ENCODE measurements around the gene C17orf50. TPM values are rescaled to one million over a fixed set of nuclear protein-coding genes. Genes with fewer than 3 reads are reported as not detected.

C17orf50 gene
- total RNA-seq, 1 experiment from 2014 or later, result not detected

- no peak for DNase-seq (ENCODE audit: low read depth)
Measured at GRCh38 chr17:35734396-35734795, 26.3 kb upstream of the C17orf50 start.

DNA sequence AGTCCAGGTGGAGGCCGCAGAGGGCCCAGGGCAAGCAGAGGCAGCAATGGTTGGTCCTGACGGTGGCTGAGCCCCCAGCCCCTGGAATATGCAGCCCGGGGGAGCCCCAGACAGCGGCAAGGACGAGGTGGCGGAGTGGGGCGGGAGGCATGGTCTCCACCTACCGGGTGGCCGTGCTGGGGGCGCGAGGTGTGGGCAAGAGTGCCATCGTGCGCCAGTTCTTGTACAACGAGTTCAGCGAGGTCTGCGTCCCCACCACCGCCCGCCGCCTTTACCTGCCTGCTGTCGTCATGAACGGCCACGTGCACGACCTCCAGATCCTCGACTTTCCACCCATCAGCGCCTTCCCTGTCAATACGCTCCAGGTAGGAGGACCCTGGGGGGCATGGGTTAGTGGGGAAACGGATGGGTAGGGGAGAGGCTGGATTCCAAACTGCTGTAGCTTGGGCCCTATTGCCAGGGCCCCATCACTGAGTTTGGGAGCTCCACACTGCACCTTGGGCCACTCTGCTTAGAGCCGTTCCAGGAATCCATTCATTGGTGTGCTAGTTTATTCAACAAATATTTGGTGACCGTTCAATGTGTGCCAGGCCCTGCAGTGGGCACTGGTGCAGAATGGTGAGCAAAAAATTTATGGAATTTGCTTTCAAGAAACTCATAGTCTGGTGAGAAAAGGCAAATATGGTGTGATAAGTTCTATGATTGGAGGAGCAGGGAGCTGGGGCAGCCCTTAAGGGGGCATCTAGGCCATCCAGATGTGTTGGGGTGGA is 25.5 kb upstream of the C17orf50 start:
- DNase-seq (ENCODE audit: low read depth), result no peak

GRCh38 chr17:35736236-35736635 is 24.5 kb upstream of the C17orf50 start:
- no peak for DNase-seq (ENCODE audit: low read depth)

DNA sequence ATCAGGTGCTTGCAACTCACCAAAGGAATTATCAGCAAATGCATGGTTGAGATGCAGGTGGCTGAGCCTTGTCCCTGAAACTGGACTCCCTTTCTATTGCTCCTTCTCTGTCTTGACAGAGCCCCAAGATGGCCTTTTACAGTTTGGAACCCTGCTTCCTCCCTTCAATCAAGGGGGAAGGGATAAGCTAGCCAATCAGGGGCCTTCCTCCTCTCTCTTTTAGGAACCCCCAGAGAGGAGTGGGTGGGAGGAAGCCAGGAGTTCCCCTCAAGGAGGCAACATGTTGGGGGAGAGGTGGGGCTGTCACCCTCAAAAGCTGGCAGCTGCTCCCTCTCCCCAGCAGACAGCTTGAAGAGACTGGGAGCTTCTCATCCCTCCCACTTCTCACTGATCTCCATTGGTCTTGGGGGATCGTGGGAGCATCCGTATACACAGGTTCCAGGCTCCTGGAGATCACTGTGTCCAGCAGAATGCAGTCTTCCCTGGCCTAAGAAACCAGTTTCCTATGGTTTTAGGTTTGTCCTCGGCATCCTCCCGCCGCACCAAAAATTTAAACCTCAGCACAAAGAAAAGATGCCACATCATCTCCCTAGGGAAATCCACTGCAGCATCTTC is 22.1 kb upstream of the C17orf50 start:
- DNase-seq (ENCODE audit: low read depth), result no peak

DNA sequence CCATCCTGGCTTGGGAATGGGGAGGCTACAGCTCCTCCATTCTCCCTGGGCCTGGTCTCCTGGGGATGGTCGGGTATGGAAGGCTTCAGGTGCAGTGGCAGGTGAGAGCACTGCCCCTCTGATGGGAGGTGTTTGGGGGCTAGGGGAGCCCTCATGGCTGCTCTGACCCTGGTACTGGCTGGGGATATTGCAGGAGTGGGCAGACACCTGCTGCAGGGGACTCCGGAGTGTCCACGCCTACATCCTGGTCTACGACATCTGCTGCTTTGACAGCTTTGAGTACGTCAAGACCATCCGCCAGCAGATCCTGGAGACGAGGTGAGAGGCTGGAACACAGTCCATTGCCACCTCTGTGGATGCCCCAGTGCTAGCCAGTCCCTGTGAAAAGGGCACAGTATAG is 20.5 kb upstream of the C17orf50 start:
- DNase-seq (ENCODE audit: low read depth), result no peak

- DNase-seq (ENCODE audit: low read depth), result no peak
Measured at GRCh38 chr17:35740997-35741931, 19.4 kb upstream of the C17orf50 start.

- DNase-seq (ENCODE audit: low read depth), result no peak
Measured at GRCh38 chr17:35742496-35742895, 18.2 kb upstream of the C17orf50 start.

DNA sequence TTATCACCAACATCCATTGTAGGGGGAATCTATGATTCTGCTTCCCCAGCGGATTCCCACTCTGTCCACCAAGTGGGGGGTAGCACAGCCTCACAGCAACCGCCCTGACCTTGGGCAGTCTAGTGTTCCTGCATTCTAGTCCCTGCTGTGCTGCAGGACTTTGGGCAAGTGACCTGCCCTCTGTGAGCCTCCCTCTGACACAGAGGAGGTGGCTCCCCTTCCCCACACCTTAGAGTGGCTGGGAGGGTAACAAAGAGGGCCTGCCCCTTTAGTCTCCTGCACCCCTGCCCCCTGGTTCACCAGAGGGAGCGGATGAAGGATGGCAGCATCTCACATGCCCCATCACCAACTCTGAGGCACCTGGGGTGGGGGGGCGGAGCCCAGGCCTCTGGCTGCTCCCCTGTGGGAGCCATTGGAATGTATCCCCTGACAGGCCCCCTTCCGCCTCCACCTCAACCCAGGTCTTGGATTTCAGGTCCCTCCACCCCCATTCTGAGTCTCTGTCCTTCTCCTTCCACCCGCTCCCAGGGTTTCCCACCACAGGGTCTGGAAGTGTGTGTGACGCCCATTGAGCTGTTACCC is 17.7 kb upstream of the C17orf50 start:
- DNase-seq (ENCODE audit: low read depth), result no peak

GRCh38 chr17:35743626-35744328 is 16.9 kb upstream of the C17orf50 start:
- DNase-seq (ENCODE audit: low read depth), result peak; percentile 40

GRCh38 chr17:35744830-35745229 is 15.9 kb upstream of the C17orf50 start:
- no peak for DNase-seq (ENCODE audit: low read depth)

DNA sequence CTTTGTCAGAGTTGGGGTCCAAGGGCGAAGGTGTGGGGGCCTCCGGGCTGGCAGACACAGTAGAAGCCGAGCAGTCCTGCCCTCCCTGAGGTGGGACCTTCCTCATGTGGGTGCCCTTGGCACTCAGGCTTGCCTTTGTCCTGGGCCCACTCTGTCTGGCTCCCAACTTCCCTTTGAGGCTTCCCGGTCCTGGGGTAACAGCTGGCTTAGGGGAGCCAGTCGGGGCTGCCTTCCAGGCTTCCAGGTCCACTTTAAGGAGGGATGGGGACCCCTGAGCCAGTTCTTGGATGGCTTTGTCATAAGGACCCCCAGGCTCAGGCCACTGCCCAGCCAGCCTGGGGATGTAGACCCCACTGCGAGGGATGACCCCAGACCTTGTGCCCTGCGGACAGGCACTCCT is 15.4 kb upstream of the C17orf50 start:
- DNase-seq (ENCODE audit: low read depth), result no peak

- no peak for DNase-seq (ENCODE audit: low read depth)
Measured at GRCh38 chr17:35745749-35746320, 14.9 kb upstream of the C17orf50 start.

DNA sequence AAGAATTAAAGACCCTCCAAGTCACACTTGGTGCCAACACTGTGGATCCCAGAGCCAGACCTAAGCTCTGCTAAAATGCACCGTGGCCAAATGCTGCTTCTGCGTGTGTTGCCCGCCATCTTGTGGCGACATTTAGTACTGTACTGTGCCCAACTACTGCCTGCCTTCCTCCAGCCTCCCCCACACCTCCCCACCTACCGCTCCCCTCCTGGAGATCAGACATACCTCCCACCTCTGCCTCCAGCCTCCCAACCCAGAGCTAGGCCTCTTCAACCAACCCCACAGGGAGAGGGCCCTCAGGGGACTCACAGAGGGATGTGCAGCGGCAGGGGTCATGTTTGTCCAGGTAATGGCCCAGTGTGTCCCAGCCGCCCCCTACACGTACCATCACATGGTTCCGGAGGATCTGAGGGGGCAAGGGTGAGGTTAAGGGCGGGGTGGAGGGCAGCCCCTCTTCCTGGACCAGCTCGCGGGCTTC is 13.1 kb upstream of the C17orf50 start:
- DNase-seq (ENCODE audit: low read depth), result peak; percentile 64

GRCh38 chr17:35748341-35748841 is 12.3 kb upstream of the C17orf50 start:
- peak; percentile 67 for DNase-seq (ENCODE audit: low read depth)

DNA sequence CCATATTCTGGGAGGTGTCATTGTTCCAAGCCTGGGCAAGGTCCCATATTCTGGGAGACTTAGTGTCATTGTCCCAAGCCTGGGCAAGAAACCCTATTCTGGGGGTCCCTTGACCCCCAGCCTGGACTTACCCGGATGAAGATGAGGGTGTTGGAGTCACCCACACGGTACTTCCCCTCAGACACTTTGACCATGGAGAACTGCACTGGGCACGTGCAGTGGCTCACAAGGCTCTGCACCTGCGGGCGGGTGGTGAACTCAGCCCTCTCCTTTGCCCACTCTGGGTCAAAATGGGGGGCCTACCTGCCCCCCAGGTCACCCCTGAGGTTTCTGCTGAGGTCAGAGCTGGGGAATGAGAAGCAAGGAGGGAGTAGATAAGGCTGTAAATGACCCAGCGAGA is 11.7 kb upstream of the C17orf50 start:
- no peak for DNase-seq (ENCODE audit: low read depth)

DNA sequence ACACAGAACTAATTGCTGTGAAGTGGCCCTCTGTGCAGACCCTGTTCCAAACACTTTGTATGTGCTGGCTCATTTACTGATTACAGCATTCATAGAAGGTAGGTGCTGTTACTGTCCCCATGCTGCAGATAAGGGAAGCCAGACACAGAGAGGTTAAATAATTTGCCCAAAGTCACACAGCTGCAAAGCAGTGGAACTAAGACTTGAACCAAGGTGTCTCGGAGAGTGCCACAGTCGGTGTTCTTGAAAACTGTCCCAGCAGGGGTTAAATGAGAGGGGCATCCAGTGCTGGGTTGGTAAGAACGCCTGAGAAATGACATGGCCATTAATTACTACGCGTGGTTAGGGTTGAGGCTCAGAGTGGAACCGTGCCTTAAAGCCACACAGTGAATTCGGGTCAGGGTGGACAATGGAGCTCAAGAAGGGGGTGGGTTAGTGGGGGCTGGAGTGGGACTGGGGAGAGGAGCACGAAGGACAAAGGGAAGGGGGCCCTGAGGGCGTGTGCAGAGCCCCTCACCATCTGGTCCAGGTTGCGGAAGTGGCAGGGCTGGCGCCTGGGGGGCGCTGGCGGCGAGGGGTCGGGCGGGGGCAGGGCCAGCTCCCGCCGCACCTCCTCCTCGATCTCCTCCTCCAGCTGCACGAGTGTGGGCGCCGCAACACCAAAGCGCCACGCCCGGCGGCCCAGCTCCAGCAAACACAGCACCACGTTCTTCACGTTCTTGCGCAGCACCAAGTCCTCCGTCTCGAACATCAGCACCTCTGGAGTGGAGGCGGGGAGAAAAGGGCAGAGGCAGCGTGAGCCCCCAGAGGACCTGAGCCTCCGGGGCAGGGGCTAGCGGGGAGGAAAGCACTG is 10.9 kb upstream of the C17orf50 start:
- no peak for DNase-seq (ENCODE audit: low read depth)

DNA sequence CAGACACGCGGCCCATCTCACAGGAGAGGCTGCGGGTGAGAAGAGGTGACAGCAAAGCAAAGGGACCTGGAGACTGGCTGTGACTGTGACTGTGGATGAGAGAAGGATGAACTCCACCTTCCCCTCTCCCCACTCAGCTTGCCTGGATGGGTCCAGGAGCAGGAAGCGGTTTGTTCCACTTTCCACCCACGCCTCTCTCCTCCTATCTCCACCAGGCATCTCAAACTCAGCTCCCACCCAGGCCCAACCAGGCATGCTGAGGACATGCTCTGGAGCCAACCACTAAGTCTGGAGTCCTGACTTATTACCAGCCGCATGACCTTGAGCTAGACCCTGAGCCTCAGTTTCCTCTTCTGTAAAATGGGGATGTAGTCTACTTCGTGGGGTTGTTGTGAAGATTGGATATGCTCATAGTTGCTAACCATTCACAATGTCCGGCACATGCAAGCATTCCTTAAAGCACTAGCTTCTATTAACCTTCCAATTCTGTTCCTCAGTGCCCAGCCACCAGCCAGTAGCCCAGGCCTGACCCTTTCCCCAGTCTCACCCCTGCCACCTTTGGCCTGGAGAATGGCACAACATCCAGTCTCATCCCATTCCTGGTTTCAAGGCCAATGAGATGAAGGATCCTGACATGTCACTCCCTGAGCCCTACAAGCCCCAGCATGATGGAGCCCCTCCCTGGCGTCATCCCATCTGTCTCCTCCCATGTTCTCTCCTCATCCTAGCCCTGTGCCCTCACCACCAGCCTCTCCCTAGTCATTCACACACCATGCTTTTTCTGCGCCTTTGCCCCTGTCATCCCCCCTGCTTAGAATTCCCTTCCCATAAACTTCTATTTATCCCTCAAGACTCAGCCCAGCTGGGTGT is 9.9 kb upstream of the C17orf50 start:
- DNase-seq (ENCODE audit: low read depth), result no peak

- DNase-seq (ENCODE audit: low read depth), result peak; percentile 28
Measured at GRCh38 chr17:35751541-35751940, 9.1 kb upstream of the C17orf50 start.

DNA sequence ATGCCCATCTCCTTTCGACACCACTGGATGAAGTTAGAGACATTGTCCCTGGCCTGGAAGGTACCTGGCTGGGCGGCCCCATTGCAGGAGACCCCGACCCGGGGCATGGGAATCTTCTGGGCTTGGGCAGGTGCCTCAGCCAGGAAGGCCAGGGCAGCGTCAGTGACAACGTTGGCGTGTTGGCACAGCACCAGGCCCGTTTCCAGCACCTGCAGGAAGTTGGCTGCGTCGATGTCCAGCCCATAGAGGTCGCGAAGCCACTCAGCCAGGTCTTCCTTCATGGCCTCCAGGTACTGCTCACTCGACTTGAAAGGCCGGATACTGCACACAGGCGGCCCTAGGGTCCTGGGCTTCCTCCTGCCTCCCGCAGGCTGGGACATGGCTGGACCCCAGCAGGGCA is 8.2 kb upstream of the C17orf50 start:
- DNase-seq (ENCODE audit: low read depth), result no peak

Data from M059J (cell line).